ENCODE data around the gene SPACA5B. TPM values are rescaled to one million over a fixed set of nuclear protein-coding genes. Genes with fewer than 3 reads are reported as not detected.

Gene SPACA5B
- total RNA-seq, 1 donor from 2014 or later: not detected

- H3K4me3 ChIP-seq (ENCODE audit: insufficient read depth, low read depth, low read length): no peak overlapping the region
- no peaks in the 10 kb centered on the region for H3K36me3 ChIP-seq (ENCODE audit: insufficient read depth, low read length)
- DNase-seq (ENCODE audit: low read depth): no peak
- H3K4me1 ChIP-seq (ENCODE audit: insufficient read depth, low read length): no peaks in the 10 kb centered on the region
- no peak for TF ChIP-seq EZH2 (IDR thresholded peaks at IDR 0.05; ENCODE audit: insufficient read depth, low read length)
- H3K27ac ChIP-seq (ENCODE audit: low read depth, low read length): no peak overlapping the region
- H3K9ac ChIP-seq (ENCODE audit: low read length): no peak overlapping the region
- no peak for FAIRE-seq
- no peaks in the 10 kb centered on the region for H3K9me3 ChIP-seq (ENCODE audit: insufficient read depth, low read depth, low read length)
- no peaks in the 10 kb centered on the region for H3K27me3 ChIP-seq (ENCODE audit: insufficient read depth, low read length)
- Mint-ChIP-seq H3K9me3 (ENCODE audit: unreplicated experiment) (peaks cover 2% of the 10 kb centered on the region), H3K36me3 (ENCODE audit: low read depth, unreplicated experiment) (no peaks in the 10 kb centered on the region), H3K4me3 (ENCODE audit: unreplicated experiment) (no peak overlapping the region), H3K27ac (ENCODE audit: unreplicated experiment) (no peak overlapping the region), H3K4me1 (ENCODE audit: low read depth, unreplicated experiment) (no peaks in the 10 kb centered on the region), H3K27me3 (ENCODE audit: low read depth, unreplicated experiment) (peaks cover 2% of the 10 kb centered on the region)
- H2AFZ ChIP-seq (ENCODE audit: low read depth, low read length): no peak overlapping the region
- no peaks in the 10 kb centered on the region for H4K20me1 ChIP-seq (ENCODE audit: insufficient read depth, low read length)
- H3K4me2 ChIP-seq (ENCODE audit: low read length): no peak overlapping the region
- no peaks in the 10 kb centered on the region for H3K79me2 ChIP-seq (ENCODE audit: insufficient read depth, low read length)
These were observed 23.3 kb downstream of the SPACA5B start for GRCh38 chrX:48153769-48154168.

DNA sequence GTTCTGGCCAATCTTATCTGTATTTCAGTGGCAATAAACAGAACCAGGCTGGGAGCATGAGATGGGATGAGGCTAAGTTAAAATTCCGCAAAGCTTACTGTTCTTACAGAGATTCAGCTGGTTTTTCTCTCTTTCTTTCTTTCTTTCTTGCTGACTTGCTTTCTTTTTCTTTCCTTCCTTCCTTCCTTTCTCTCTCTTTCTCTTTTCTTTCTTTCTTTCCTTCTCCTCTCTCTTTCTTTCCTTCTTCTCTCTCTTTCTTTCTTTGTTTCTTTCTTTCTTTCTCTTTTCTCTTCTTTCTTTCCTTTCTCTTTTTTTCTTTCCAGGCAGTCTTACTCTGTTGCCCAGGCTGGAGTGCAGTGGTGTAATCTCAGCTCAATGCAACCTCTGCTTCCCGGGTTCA is 24.4 kb downstream of the SPACA5B start:
- no peak overlapping the region for H3K4me3 Mint-ChIP-seq (ENCODE audit: unreplicated experiment)
- peaks cover 5% of the 10 kb centered on the region for H3K27me3 Mint-ChIP-seq (ENCODE audit: low read depth, unreplicated experiment)
- no peaks in the 10 kb centered on the region for H3K9me3 ChIP-seq (ENCODE audit: insufficient read depth, low read depth, low read length)
- no peaks in the 10 kb centered on the region for H3K27me3 ChIP-seq (ENCODE audit: insufficient read depth, low read length)
- no peak for FAIRE-seq
- H3K9me3 Mint-ChIP-seq (ENCODE audit: unreplicated experiment): peaks cover 2% of the 10 kb centered on the region
- H2AFZ ChIP-seq (ENCODE audit: low read depth, low read length): no peak overlapping the region
- TF ChIP-seq CTCF (IDR thresholded peaks at IDR 0.05; ENCODE audit: insufficient read depth, low read depth, low read length) (no peak), EZH2 (IDR thresholded peaks at IDR 0.05; ENCODE audit: insufficient read depth, low read length) (no peak)
- no peaks in the 10 kb centered on the region for H3K4me1 Mint-ChIP-seq (ENCODE audit: low read depth, unreplicated experiment)
- H3K36me3 Mint-ChIP-seq (ENCODE audit: low read depth, unreplicated experiment): no peaks in the 10 kb centered on the region
- no peak overlapping the region for H3K4me2 ChIP-seq (ENCODE audit: low read length)
- DNase-seq (ENCODE audit: low read depth): no peak
- no peaks in the 10 kb centered on the region for H3K36me3 ChIP-seq (ENCODE audit: insufficient read depth, low read length)
- H3K27ac Mint-ChIP-seq (ENCODE audit: unreplicated experiment): no peak overlapping the region
- no peaks in the 10 kb centered on the region for H3K4me1 ChIP-seq (ENCODE audit: insufficient read depth, low read length)
- no peak overlapping the region for H3K9ac ChIP-seq (ENCODE audit: low read length)
- H3K79me2 ChIP-seq (ENCODE audit: insufficient read depth, low read length): no peaks in the 10 kb centered on the region
- H4K20me1 ChIP-seq (ENCODE audit: insufficient read depth, low read length): no peaks in the 10 kb centered on the region
- no peak overlapping the region for H3K4me3 ChIP-seq (ENCODE audit: insufficient read depth, low read depth, low read length)
- no peak overlapping the region for H3K27ac ChIP-seq (ENCODE audit: low read depth, low read length)

DNA sequence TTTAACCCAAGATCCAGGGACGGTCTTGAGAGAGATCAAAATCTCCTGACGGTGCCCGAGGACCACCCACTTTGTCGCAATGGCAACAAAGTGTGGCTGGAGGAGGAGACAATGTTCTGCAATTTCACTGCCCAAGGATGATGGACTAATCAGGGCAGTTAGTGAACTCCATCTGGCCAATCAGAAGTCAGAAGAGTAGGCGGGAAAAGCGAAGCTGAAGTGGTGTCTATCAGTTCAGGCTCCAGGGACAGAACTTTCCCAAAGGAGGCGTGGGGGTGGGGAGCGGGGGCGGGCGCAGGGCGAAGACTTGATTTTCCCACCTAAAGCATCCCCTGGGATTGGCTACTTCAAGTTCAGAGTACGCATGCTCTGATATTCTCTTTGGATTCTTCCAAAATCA is 25.6 kb downstream of the SPACA5B start:
- DNase-seq (ENCODE audit: low read depth) (no peak), FAIRE-seq (no peak)
- Histone ChIP-seq H3K27ac (ENCODE audit: low read depth, low read length) (no peak overlapping the region), H4K20me1 (ENCODE audit: insufficient read depth, low read length) (no peaks in the 10 kb centered on the region), H3K4me2 (ENCODE audit: low read length) (no peak overlapping the region), H3K4me1 (ENCODE audit: insufficient read depth, low read length) (no peaks in the 10 kb centered on the region), H3K9me3 (ENCODE audit: insufficient read depth, low read depth, low read length) (no peaks in the 10 kb centered on the region), H3K79me2 (ENCODE audit: insufficient read depth, low read length) (no peaks in the 10 kb centered on the region), H3K36me3 (ENCODE audit: insufficient read depth, low read length) (no peaks in the 10 kb centered on the region), H3K9ac (ENCODE audit: low read length) (no peak overlapping the region), H3K27me3 (ENCODE audit: insufficient read depth, low read length) (no peaks in the 10 kb centered on the region), H3K4me3 (ENCODE audit: insufficient read depth, low read depth, low read length) (no peak overlapping the region), H2AFZ (ENCODE audit: low read depth, low read length) (no peak overlapping the region)
- Mint-ChIP-seq H3K4me1 (ENCODE audit: low read depth, unreplicated experiment) (no peaks in the 10 kb centered on the region), H3K4me3 (ENCODE audit: unreplicated experiment) (no peak overlapping the region), H3K27ac (ENCODE audit: unreplicated experiment) (no peak overlapping the region), H3K9me3 (ENCODE audit: unreplicated experiment) (peaks cover 2% of the 10 kb centered on the region), H3K36me3 (ENCODE audit: low read depth, unreplicated experiment) (no peaks in the 10 kb centered on the region), H3K27me3 (ENCODE audit: low read depth, unreplicated experiment) (peaks cover 5% of the 10 kb centered on the region)
- TF ChIP-seq EZH2 (IDR thresholded peaks at IDR 0.05; ENCODE audit: insufficient read depth, low read length): no peak
- no peak for TF ChIP-seq CTCF (IDR thresholded peaks at IDR 0.05; ENCODE audit: insufficient read depth, low read depth, low read length)

Measured in astrocyte (in vitro differentiated cells and primary cell).